PC-9 (cell line): ENCODE measurements around the gene CCDC158. TPM values are rescaled to one million over a fixed set of nuclear protein-coding genes. Genes with fewer than 3 reads are reported as not detected.

Experiments
- BruUV-seq: library from RNA; stranded (reverse); fragments of 400-500 nt; replicated peaks from 2 replicates; lab custom pipeline; 2021; lab: Mats Ljungman, UMichigan
- CTCF ChIA-PET: fragments of 300-600 bp; sonication (Branson Sonifier 250); formaldehyde crosslinking; loops from one replicate; lab custom pipeline; 2022; ENCODE audit warnings: antibody characterized with exemption; lab: Charles Lee
- POLR2A ChIA-PET: fragments of 300-600 bp; sonication (Branson Sonifier 250); formaldehyde crosslinking; loops from one replicate; lab custom pipeline; 2022; ENCODE audit warnings: antibody characterized with exemption; ENCODE audit not compliant: unreplicated experiment; lab: Charles Lee
- DNase-seq, 2 experiments: peaks; one replicate each; pipeline versions ENCODE4 v3.0.0 to v3.0.0-alpha.2; 2015 to 2022; ENCODE audit warnings: mixed read lengths in 1 of 2
- H2AFZ ChIP-seq: fragments of 200-600 bp; sonication (generic); 2 replicates; pipeline ENCODE4 v1.8.1; 2017; ENCODE audit warnings: antibody characterized with exemption
- H3F3A ChIP-seq: fragments of 200-600 bp; sonication (generic); 2 replicates; pipeline ENCODE4 v1.8.1; 2017; ENCODE audit warnings: antibody characterized with exemption, mild to moderate bottlenecking, low read depth; ENCODE audit not compliant: insufficient read depth
- H3K27ac ChIP-seq: fragments of 200-600 bp; sonication (generic); 2 replicates; pipeline ENCODE4 v1.6.1; 2016; ENCODE audit warnings: mixed run types
- H3K27me3 ChIP-seq: fragments of 200-600 bp; sonication (generic); 2 replicates; pipeline ENCODE4 v1.6.1; 2016; ENCODE audit warnings: low read depth, mixed run types; ENCODE audit not compliant: insufficient read depth
- H3K36me3 ChIP-seq: fragments of 200-600 bp; sonication (generic); 2 replicates; pipeline ENCODE4 v1.6.1; 2016; ENCODE audit warnings: low read depth, mixed run types
- H3K4me1 ChIP-seq: fragments of 200-600 bp; sonication (generic); replicated peaks from 2 replicates; pipeline ENCODE4 v1.6.1; 2016; ENCODE audit warnings: mixed run types; ENCODE audit not compliant: insufficient read depth
- H3K4me2 ChIP-seq: fragments of 200-600 bp; sonication (generic); 2 replicates; pipeline ENCODE4 v1.6.1; 2017; ENCODE audit warnings: mixed run types
- H3K4me3 ChIP-seq: fragments of 200-600 bp; sonication (generic); 2 replicates; pipeline ENCODE4 v1.6.1; 2016; ENCODE audit warnings: mixed run types
- H3K79me2 ChIP-seq: fragments of 200-600 bp; sonication (generic); 2 replicates; pipeline ENCODE4 v1.6.1; 2017; ENCODE audit warnings: low read depth, mixed run types
- H3K9me2 ChIP-seq: fragments of 200-600 bp; sonication (generic); 2 replicates; pipeline ENCODE4 v1.8.1; 2017; ENCODE audit warnings: mild to moderate bottlenecking; ENCODE audit not compliant: insufficient read depth
- H3K9me3 ChIP-seq: fragments of 200-600 bp; sonication (generic); 2 replicates; pipeline ENCODE4 v1.8.1; 2016; ENCODE audit warnings: low read depth; ENCODE audit not compliant: insufficient read depth
- H4K20me1 ChIP-seq: fragments of 200-600 bp; sonication (generic); 2 replicates; pipeline ENCODE4 v1.8.1; 2017; ENCODE audit not compliant: insufficient read depth
- CTCF ChIP-seq: fragments of 200-600 bp; sonication (generic); conservative IDR thresholded peaks from 2 replicates; pipeline ENCODE4 v1.6.1; 2017; ENCODE audit warnings: mixed run types, antibody characterized with exemption, mild to moderate bottlenecking, moderate library complexity
- EZH2 ChIP-seq: fragments of 200-600 bp; sonication (generic); IDR thresholded peaks from 2 replicates; pipeline ENCODE4 v1.8.0; 2017; ENCODE audit warnings: antibody characterized with exemption, low read depth
- intact Hi-C: fragments of 100-400 bp; cut with micrococcal nuclease; formaldehyde crosslinking; loops from one replicate; pipeline ENCODE4 v1.10.0; 2022; ENCODE audit not compliant: unreplicated experiment
- total RNA-seq: library from RNA; stranded (reverse); gene quantifications from 2 replicates; pipeline ENCODE4 v1.2.3, GENCODE V29; 2021

Gene CCDC158
- total RNA-seq, 1 experiment from 2014 or later = not detected

GRCh38 chr4:76312457-76312856, 108.5 kb downstream of the CCDC158 start:
- H3F3A ChIP-seq = no peaks in the 10 kb centered on the region
- ChIA-PET POLR2A (no interaction called here), CTCF (no interaction called here)

GRCh38 chr4:76311896-76312331, 109.0 kb downstream of the CCDC158 start:
- H3K79me2 ChIP-seq = no peaks in the 10 kb centered on the region
- 0 out of 2 replicates have a peak, but pooled peaks cover 4% of the 10 kb centered on the region for H3K9me3 ChIP-seq
- H3K27ac ChIP-seq = no peak overlapping the region
- TF ChIP-seq CTCF = no peak
- TF ChIP-seq EZH2 = no peak
- H4K20me1 ChIP-seq = no peaks in the 10 kb centered on the region
- no peak overlapping the region for H3K4me2 ChIP-seq
- no peaks in the 10 kb centered on the region for H3K36me3 ChIP-seq
- no peaks in the 10 kb centered on the region for H3K27me3 ChIP-seq
- H3F3A ChIP-seq = no peaks in the 10 kb centered on the region
- H3K4me1 ChIP-seq = peaks cover 5% of the 10 kb centered on the region; the same call in 1 of the 2 replicates
- ChIA-PET POLR2A (no interaction called here), CTCF (no interaction called here)
- intact Hi-C loops = no loop called here
- H3K4me3 ChIP-seq = no peak overlapping the region
- DNase-seq = no peak
- no peaks in the 10 kb centered on the region for H3K9me2 ChIP-seq
- BruUV-seq = no TSS peak
- no peak overlapping the region for H2AFZ ChIP-seq

More at GRCh38 chr4:76312457-76312856, 108.5 kb downstream of the CCDC158 start:
- BruUV-seq = no TSS peak
- H3K36me3 ChIP-seq = no peaks in the 10 kb centered on the region
- H3K4me2 ChIP-seq = no peak overlapping the region
- DNase-seq = no peak
- no peak overlapping the region for H3K27ac ChIP-seq
- H3K79me2 ChIP-seq = no peaks in the 10 kb centered on the region
- peaks cover 3% of the 10 kb centered on the region; the same call in 1 of the 2 replicates for H3K4me1 ChIP-seq
- H3K9me2 ChIP-seq = no peaks in the 10 kb centered on the region
- no peak overlapping the region for H2AFZ ChIP-seq
- H3K9me3 ChIP-seq = 0 out of 2 replicates have a peak, but pooled peaks cover 4% of the 10 kb centered on the region
- intact Hi-C loops = no loop called here
- H3K27me3 ChIP-seq = no peaks in the 10 kb centered on the region
- TF ChIP-seq CTCF (no peak), EZH2 (no peak)
- H4K20me1 ChIP-seq = no peaks in the 10 kb centered on the region
- H3K4me3 ChIP-seq = no peak overlapping the region

GRCh38 chr4:76310683-76311082, 110.3 kb downstream of the CCDC158 start:
- TF ChIP-seq EZH2 (no peak), CTCF (no peak)
- Histone ChIP-seq H2AFZ (no peak overlapping the region), H4K20me1 (no peaks in the 10 kb centered on the region), H3K9me3 (no peaks in the 10 kb centered on the region), H3K4me1 (peaks cover 5% of the 10 kb centered on the region; the same call in 1 of the 2 replicates), H3K9me2 (no peaks in the 10 kb centered on the region), H3K4me2 (no peak overlapping the region), H3K36me3 (no peaks in the 10 kb centered on the region), H3K79me2 (no peaks in the 10 kb centered on the region), H3F3A (no peaks in the 10 kb centered on the region), H3K4me3 (no peak overlapping the region), H3K27ac (no peak overlapping the region), H3K27me3 (no peaks in the 10 kb centered on the region)
- CTCF ChIA-PET = no interaction called here
- intact Hi-C loops = no loop called here
- DNase-seq = no peak
- BruUV-seq = no TSS peak
- POLR2A ChIA-PET = no interaction called here
